Activated CD8-positive, alpha-beta memory T cell treated with anti-CD3 and anti-CD28 coated beads for 24 hours (primary cell): ENCODE data around the gene RXFP1.

Source experiments
- DNase-seq: peaks from one replicate; pipeline ENCODE4 v3.0.0-alpha.2; 2020

Gene RXFP1

GRCh38 chr4:158678767-158679166 is 157.1 kb downstream of the RXFP1 start:
- no peak for DNase-seq

GRCh38 chr4:158681629-158682028 is 159.9 kb downstream of the RXFP1 start:
- DNase-seq = no peak

- DNase-seq = no peak
Measured at GRCh38 chr4:158682066-158682465, 160.4 kb downstream of the RXFP1 start.

GRCh38 chr4:158688813-158689212 is 167.1 kb downstream of the RXFP1 start:
- no peak for DNase-seq
